GM21529 (cell line): Measurements from ENCODE around the gene OR52B6.
"Not testable (repeated sequence)": the region's sequence is repeated elsewhere in the genome, so short reads cannot be mapped to it uniquely, and the experiment has no call there.

Source experiments
- ATAC-seq: cut with Tn5 transposase; IDR thresholded peaks from one replicate; pipeline ENCODE4 v1.9.1; 2021; ENCODE audit not compliant: unreplicated experiment

The OR52B6 gene, protein sequence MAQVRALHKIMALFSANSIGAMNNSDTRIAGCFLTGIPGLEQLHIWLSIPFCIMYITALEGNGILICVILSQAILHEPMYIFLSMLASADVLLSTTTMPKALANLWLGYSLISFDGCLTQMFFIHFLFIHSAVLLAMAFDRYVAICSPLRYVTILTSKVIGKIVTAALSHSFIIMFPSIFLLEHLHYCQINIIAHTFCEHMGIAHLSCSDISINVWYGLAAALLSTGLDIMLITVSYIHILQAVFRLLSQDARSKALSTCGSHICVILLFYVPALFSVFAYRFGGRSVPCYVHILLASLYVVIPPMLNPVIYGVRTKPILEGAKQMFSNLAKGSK

DNA sequence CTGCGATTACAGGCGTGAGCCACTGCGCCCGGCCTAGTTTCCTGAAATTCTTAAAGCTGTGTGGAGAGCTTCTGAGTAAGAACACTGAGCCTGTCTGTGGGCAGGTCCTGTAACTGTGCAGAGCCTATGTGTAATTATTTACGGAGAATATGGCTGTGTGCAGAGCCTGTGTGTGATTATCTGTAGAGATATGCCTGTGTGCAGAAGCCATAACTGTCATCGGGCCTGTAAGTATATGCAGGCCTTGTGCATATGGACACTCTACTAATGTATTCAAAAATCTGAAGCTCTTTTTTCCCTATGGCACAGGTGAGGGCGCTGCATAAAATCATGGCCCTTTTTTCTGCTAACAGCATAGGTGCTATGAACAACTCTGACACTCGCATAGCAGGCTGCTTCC lies at the start of gene OR52B6:
Gene OR52B6, plus strand, starts transcription at position 301 of the 400 bp plus-strand sequence. Its CDS starts 0 bp downstream, at position 301.
- no peak for ATAC-seq

DNA sequence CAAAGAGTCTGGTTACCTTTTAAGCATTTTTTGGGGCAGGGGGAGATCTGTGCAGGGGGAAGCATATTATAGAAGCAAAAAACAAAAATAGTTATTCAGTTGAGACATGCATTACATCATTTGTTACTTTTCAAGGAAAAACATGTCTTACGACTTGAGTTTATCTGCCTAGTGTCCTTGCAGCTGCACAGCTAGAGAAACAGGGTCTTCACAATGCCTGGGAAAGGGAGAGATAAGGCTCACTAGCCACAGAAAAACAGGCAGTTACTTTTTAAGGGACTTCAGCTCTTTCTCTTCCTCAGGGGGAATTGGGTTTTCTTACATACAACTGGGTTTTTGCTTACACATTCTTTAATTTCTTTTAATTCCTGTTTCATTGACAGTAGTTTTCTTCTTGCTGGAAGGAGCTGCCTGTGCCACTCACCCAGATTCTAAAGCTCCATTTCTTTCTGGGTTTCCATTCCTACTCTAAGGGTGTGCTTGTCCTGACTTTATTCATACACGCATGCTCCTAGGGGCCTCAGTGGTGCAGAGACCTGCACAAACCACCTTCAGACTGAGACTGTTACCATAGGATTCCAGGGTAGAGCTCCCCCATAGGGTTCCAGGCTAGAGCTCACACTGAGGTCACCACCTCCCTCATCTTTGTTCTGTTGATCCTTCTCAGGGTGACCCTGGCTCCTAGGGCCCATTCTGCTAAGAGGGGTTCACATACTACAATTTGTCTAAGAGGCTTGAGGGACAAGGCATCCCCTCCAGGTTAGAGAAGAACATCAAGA lies 49.4 kb upstream of the OR52B6 start:
- ATAC-seq = no peak

DNA sequence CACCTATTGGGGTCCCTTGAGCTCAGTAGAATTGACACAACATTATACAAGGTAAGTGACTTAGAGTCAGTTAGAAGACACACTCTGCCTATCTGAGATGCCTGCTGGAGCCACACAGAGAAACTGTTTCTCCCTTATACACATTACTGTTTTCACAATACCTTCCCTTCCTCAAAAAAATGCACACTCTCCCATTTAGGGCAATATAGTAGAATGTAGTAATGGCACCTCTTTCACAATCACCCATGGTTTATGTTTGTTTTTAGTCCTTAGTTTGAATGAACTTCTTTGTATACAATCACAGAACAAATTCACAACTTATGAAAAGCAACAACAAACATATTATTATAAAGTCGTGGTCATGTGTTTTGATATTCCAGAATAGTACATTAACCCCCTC lies 46.6 kb upstream of the OR52B6 start:
- ATAC-seq = no peak

DNA sequence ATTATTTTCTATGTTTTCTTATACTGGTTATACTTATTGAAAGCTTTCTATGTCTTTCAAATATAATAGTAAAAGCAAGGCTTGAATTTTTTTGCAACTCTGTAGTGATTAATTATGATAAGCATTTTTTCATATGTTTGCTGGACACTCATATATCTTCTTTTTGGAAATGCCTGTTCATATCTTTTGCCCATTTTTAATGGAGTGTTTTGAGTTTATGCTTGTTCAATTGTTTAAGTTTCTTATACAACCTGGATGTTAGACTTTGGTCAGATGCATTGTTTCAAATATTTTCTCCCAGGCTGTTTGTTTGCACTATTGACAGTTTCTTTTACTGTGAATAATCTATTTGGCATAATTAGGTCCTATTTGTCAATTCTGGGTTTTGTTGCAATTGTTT lies 44.2 kb upstream of the OR52B6 start:
- ATAC-seq = no peak

DNA sequence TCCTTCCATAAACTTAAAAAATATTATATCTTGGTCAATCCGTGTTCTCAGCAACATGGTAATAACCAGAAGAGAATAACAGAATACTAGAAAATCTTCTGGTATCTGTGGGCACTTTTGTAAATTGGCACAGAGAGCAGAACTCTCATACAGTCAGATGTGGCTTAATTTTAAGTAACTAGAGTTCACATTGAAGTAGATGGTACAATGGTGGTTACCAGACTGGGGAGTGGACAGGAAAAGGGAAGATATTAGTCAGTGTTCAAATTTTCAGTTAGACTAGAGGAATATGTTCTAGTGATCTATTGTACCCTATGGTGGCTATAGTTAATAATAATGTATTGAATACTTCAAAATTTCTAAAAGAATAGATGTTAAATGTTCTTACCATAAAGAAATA lies 39.2 kb upstream of the OR52B6 start:
- no peak for ATAC-seq

DNA sequence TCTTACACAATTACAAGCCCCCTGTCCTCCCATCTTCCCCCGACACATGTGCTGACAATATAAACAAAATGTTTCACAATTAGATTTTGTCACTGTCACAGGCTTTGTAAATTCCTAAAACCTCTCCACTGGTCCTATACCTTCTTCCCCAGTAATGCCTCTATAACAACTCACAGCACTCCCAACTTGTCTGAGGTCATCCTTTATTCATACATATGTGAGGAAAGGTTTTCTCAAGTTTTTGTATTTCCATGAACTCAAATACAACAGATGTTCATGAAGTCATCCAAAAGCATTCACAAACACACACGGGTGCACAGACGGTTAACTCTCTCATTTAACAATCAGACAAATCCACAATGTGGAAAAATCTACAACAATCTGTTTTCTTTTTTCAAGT lies 34.2 kb upstream of the OR52B6 start:
- no peak for ATAC-seq

DNA sequence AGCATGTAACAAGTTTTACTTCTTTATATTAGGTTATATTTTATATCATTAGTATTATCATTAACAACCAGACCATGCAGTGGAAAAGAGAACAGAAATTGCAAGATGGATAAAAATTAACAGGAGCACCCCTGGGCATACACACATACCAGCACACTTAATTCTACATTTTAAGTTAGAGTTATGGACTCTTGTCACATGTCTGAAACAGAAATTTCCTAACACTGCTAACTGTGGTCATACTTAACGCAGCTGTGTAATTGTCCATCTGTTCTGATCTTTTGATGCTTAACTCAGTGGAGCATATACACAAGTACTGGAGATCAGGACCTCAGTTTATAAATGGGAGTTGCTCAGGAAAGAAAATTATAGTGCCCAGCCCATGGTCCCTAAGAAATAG lies 32.7 kb upstream of the OR52B6 start:
- ATAC-seq = peak; percentile 54

DNA sequence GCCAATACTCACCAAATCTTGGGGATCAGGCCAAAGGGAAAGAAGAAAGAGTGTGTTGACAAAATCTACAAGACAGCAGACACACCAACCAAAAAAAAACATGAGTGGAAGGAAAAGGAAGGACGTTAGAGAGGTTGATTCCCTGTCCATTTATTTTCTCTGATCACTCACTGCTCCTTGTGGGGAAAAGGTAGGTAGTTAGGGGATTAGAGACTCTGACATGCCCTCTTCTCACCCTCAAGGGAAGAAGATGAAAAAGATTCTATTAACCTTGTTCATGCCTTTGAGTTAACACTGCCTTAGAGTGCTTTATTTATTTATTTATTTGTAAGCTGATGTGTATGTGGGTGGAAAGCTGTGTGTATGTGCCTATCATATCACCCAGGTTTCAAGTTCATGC lies 32.2 kb upstream of the OR52B6 start, which contains the start of gene OR52H1:
Gene OR52H1, minus strand, starts transcription at position 101 of the 400 bp plus-strand sequence. CDS start 3,035 bp downstream, outside the sequence.
- ATAC-seq = no peak

DNA sequence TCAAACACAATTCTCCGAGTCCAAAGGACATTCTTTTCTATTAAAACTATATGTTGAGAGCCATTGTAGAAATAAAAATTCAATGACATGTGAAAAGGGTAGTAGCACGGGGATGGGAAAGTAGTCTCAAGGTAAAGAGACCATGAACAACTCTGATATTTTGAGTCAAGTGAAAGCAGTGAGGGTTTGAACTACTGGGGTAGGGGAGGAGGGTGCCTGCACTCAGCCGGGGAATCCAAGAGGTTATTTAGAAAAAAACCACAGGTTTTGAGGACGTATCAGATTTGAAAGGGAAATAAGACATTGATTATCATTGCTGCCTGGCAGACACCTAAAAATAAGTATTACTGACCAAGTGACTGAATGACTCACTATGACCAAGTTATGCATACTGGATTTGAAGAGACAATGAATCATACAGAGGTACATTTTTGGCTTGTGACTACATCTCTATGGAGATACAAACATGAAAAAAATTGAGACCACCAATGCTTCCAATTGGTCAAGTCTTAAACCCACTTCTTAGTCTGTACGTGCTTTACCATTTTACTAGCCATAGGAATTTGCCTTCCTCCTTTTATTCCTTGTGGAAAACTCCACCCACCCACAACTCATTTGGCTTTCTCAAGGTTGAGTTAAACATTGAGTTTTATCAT lies 30.1 kb upstream of the OR52B6 start:
- ATAC-seq = no peak

DNA sequence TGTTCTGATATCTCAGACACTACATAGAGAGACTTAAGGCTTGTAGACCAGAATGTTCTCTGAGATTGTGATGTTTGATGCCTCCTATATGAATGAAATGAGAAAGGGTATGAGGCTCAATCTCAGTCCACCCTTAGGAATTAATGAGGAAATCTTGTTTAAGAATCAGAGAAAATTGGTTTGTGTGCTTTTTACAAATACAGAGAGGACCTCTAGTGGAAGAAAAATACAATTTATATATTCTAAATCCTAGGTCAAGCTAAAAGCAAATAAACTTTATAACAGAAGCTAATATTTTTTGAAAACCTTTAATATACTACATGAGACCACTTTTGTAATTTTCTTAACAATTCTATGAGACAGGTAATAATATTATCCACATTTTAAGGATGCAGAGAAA lies 27.3 kb upstream of the OR52B6 start:
- no peak for ATAC-seq

DNA sequence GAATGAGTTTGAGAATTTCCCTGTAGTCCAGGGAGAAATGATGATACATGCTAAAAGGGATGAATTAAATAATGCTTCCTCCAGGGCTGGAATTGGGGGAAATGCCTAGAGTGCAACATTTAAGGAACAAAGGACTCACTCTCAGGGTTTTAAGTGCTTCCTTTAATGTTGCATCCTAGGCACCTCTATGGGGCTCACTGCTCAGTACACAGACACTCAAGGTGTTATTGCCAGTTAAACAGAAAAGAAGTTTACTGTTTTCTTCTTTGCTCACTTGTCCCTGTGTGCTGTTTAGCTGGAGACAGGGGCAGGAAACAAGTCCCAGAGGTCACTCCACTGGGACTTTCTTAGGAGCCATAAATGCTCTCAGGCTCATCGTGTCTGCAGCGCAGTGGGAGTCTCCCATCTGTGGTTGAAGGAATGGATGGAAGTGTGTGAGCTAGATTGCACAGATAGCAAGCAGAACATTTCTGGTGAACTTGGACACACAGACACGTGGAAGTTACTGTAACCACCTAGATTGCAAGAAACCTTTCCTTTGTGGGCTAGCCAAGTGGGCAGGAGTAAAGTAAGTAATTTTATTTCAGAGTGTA lies 24.0 kb upstream of the OR52B6 start:
- no peak for ATAC-seq

DNA sequence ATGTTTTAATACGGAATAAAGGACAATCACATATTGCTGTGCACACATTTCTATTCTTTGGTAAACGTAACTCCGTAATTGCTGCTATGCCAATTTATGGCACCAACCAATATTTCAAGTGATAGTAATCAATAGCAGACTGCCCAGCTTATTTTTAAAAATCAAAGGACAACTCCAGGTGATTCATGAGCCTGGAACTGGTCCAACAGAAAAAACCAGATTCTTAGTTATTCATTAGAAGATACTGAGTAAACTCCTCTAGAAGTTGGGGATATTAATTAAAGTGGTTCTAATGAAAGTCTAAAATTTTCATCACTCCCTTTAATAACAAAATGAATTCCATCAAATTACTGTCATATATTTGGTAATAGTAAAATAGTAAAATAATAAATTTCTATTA lies 22.9 kb upstream of the OR52B6 start:
- ATAC-seq = no peak

DNA sequence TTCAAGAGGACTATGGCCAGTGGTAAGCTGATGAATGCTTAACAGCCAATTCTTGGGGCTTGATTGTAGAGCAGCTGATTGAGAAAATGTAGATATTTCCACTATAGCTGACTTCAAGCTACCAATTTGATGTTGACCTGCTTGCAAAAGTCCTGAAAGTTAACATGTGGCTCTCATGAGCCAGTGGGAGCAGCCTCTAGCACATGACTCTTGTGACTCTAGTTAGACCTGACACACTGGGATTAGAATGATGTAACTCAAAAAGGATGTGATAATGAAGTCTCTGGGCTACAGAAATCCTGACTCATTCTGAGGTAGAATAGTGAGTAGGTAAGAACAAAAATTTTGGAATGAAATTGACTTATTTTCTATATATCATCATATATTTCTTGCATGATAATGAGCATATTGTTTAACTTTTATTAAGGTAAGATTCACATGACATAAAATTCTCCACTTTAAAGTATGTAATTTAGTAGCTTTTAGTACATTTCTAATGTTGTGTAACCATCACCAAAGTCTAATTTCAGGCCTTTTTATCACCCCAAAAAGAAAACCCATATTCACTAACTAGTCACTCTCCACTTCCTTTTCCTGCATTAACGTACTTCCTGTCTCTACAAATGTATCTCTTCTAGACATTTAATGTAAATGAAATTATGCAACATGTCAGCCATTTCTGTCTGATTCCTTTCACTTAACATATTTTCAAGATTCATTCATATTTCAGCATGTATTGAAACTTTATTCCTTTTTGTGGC lies 16.2 kb upstream of the OR52B6 start:
- no peak for ATAC-seq

DNA sequence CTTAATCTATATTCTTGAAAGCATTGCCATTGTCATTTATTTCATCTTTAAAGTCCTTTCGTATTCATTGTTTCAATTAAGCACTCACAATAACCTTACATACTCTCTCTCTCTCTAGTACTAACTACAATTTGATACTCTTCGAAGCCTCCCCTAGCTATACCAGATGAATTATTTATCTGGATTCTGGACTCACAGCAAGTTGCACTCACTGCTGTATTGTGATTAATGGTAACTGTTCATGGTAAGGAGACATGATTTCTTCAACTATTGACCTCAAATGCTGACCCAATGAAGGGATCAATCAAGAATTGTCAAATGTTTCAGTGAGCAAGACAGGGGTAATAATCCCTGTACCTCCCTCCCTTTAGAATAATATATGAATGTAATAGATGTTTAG lies 6.0 kb upstream of the OR52B6 start:
- no peak for ATAC-seq

DNA sequence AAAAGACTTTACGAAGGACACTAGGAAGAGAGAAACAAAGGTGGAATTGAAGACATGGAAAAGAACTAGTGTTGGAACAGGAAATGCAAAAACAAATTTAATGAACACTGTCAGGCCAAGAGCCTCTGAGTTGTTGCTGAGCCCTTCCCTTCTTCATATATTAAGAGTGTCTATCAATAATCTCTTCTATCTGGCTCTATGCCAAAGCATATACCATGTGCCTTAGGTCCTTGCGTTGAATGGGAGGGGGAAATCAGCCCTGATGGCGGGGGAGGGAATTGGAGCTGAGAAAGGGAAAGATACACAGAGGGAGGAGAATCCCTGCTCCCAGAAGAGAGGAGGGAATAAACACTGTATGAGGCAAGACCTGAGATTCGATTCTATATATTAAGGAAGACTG lies 5.5 kb upstream of the OR52B6 start:
- ATAC-seq = no peak

DNA sequence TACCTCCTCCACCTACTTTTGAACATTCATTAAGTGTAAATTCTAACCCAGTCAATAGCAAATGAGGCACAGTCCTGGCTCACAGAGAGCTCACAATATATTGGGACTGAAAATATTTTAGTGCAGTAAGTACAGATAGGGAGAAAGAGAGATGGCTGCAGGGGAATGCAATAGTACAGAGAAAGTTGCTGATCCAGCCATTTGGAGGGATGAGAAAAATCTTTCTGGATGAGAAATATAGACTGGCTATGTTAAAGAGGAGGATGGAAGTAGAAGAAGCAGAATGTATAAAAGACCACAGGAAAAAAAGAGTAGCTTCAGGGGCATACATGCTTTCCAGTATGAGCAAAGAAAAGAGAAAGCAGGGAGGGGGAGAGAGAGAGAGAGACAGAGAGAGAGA lies 3.6 kb upstream of the OR52B6 start:
- ATAC-seq = no peak

DNA sequence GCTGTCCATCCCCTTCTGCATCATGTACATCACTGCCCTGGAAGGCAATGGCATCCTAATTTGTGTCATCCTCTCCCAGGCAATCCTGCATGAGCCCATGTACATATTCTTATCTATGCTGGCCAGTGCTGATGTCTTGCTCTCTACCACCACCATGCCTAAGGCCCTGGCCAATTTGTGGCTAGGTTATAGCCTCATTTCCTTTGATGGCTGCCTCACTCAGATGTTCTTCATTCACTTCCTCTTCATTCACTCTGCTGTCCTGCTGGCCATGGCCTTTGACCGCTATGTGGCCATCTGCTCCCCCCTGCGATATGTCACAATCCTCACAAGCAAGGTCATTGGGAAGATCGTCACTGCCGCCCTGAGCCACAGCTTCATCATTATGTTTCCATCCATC lies 337 bp downstream of the OR52B6 start:
- ATAC-seq = no peak

DNA sequence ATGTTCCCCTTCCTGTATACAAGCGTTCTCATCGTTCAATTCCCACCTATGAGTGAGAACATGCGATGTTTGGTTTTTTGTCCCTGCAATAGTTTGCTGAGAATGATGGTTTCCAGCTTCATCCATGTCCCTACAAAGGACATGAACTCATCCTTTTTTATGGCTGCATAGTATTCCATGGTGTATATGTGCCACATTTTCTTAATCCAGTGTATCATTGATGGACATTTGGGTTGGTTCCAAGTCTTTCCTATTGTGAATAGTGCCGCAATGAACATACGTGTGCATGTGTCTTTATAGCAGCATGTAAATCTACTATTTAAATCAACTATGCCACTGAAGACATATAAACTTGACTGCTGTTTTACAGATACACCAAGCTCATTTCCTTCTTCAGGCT lies 3.8 kb downstream of the OR52B6 start:
- not testable (repeated sequence) for ATAC-seq

DNA sequence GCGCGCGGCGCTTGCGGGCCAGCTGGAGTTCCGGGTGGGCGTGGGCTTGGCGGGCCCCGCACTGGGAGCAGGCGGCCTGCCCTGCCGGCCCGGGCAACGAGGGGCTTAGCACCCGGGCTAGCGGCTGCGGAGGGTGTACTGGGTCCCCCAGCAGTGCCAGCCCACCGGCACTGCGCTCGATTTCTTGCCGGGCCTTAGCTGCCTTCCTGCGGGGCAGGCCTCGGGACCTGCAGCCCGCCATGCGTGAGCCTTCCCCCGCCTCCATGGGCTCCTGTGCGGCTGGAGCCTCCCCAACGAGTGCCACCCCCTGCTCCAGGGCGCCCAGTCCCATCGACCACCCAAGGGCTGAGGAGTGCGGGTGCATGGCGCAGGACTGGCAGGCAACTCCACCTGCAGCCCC lies 9.2 kb downstream of the OR52B6 start:
- not testable (repeated sequence) for ATAC-seq

DNA sequence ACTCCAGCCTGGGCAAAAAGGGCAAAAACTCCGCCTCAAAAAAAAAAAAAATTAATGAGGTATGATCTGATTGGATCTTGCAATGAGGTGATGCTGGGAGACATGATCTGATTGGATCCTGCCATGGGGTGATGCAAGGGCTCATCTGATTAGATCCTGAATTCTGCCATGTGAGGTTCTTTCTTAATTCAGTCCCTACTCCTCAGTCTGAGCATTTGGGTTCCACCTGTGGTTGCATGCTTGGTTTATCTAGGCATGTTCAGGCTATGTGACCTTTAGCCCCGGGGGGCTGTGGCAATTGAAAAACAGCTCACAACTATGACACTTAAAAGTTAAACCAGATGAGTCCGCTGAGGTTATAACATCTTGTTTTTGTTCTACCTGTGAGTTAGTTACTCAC lies 10.9 kb downstream of the OR52B6 start:
- no peak for ATAC-seq

DNA sequence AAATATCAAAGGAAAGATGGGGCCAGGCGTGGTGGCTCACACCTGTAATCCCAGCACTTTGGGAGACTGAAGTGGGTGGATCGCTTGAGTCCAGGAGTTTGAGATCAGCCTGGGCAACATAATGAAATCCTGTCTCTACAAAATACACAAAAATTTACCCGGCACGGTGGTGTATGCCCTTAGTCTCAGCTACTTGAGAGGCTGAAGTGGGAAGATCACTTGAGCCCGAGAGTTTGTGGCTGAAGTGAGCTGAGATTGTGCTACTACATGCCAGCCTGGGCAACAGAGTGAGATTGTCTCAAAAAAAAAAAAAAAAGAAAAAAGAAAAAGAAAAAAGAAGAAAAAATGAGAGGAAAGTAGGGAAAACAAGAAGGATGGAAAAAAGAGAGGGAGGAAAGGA lies 11.9 kb downstream of the OR52B6 start:
- no peak for ATAC-seq
